Caco-2 (cell line): ENCODE data around the gene HOXB3. TPM values are rescaled to one million over a fixed set of nuclear protein-coding genes. Genes with fewer than 3 reads are reported as not detected.

Source experiments
- BruUV-seq: library from RNA; stranded (reverse); fragments of 400-500 nt; replicated peaks from 2 replicates; lab custom pipeline; 2021; lab: Mats Ljungman, UMichigan
- CTCF ChIA-PET: fragments of 300-600 bp; sonication (Branson Sonifier 250); formaldehyde crosslinking; loops from one replicate; lab custom pipeline; 2022; ENCODE audit warnings: antibody characterized with exemption; lab: Charles Lee
- POLR2A ChIA-PET: fragments of 300-600 bp; sonication (Branson Sonifier 250); formaldehyde crosslinking; loops from one replicate; lab custom pipeline; 2022; ENCODE audit warnings: antibody characterized with exemption; lab: Charles Lee
- DNase-seq, 2 experiments: peaks; one replicate each; pipeline versions ENCODE4 v3.0.0 to v3.0.0-alpha.2; 2020 to 2022
- H3K27me3 ChIP-seq: replicated peaks from 2 replicates; pipeline ENCODE4 v1.6.0; 2011; ENCODE audit warnings: low read length; ENCODE audit not compliant: control insufficient read depth, insufficient read depth
- H3K36me3 ChIP-seq: 2 replicates; pipeline ENCODE4 v1.5.1; 2011; ENCODE audit warnings: low read length; ENCODE audit not compliant: control insufficient read depth, insufficient read depth
- H3K4me1 ChIP-seq: fragments of 250-450 bp; sonication (Bioruptor Pico); 2 replicates; pipeline ENCODE4 v1.5.1; 2020; ENCODE audit warnings: mild to moderate bottlenecking
- H3K4me3 ChIP-seq: 2 replicates; pipeline ENCODE4 v1.5.1; 2011; ENCODE audit warnings: low read depth, mild to moderate bottlenecking, control low read depth, low read length
- H3K9me3 ChIP-seq: fragments of 250-450 bp; sonication (Bioruptor Pico); 2 replicates; pipeline ENCODE4 v1.5.1; 2020; ENCODE audit warnings: mild to moderate bottlenecking, moderate library complexity
- H3K27ac Mint-ChIP-seq: one replicate; pipeline ENCODE4 v1.8.0; 2022; ENCODE audit warnings: mixed read lengths; ENCODE audit not compliant: unreplicated experiment
- H3K27me3 Mint-ChIP-seq: one replicate; pipeline ENCODE4 v1.8.0; 2022; ENCODE audit warnings: mixed read lengths; ENCODE audit not compliant: insufficient read depth, unreplicated experiment
- H3K36me3 Mint-ChIP-seq: one replicate; pipeline ENCODE4 v1.8.0; 2022; ENCODE audit warnings: mild to moderate bottlenecking, mixed read lengths; ENCODE audit not compliant: insufficient read depth, unreplicated experiment
- H3K4me1 Mint-ChIP-seq: one replicate; pipeline ENCODE4 v1.8.0; 2022; ENCODE audit warnings: low read depth, mixed read lengths; ENCODE audit not compliant: unreplicated experiment
- H3K4me3 Mint-ChIP-seq: one replicate; pipeline ENCODE4 v1.8.0; 2022; ENCODE audit warnings: mild to moderate bottlenecking, moderate library complexity, mixed read lengths; ENCODE audit not compliant: unreplicated experiment
- H3K9me3 Mint-ChIP-seq: one replicate; pipeline ENCODE4 v1.8.0; 2022; ENCODE audit warnings: mixed read lengths; ENCODE audit not compliant: unreplicated experiment
- intact Hi-C: fragments of 100-400 bp; cut with micrococcal nuclease; formaldehyde crosslinking; loops from one replicate; pipeline ENCODE4 v1.10.0; 2022; ENCODE audit not compliant: unreplicated experiment
- total RNA-seq: library from RNA; stranded (reverse); gene quantifications from 2 replicates; pipeline ENCODE4 v1.2.3, GENCODE V29; 2022
- TF ChIP-seq, protein P1 (sequence below), 2 experiments: fragments of 200-600 bp in 1 of 2; IDR thresholded peaks; 1 replicate in 1 of 2; 2 replicates in 1 of 2; pipeline versions ENCODE4 v1.5.1 to v1.8.0; 2011 to 2022; ENCODE audit warnings: antibody characterized with exemption in 1 of 2, control low read depth in 1 of 2, inconsistent platforms in 1 of 2, low read depth in 1 of 2, low read length in 1 of 2, mild to moderate bottlenecking in 1 of 2, moderate library complexity in 1 of 2; ENCODE audit not compliant: insufficient read depth in 1 of 2, severe bottlenecking in 1 of 2, unreplicated experiment in 1 of 2

Gene HOXB3
- total RNA-seq, 1 experiment from 2014 or later = 7.2 TPM

GRCh38 chr17:48605409-48605919 lies 15.4 kb upstream of the HOXB3 start:
- Mint-ChIP-seq H3K36me3 (peaks cover 7% of the 10 kb centered on the region), H3K4me1 (peaks cover 23% of the 10 kb centered on the region), H3K9me3 (no peaks in the 10 kb centered on the region), H3K27ac (no peak overlapping the region), H3K27me3 (peaks cover 10% of the 10 kb centered on the region), H3K4me3 (no peak overlapping the region)
- Histone ChIP-seq H3K36me3 (no peaks in the 10 kb centered on the region), H3K4me1 (peaks cover 32% of the 10 kb centered on the region), H3K4me3 (no peak overlapping the region), H3K27me3 (no peaks in the 10 kb centered on the region; the same call in 1 of the 2 replicates), H3K9me3 (no peaks in the 10 kb centered on the region)
- no TSS peak for BruUV-seq
- ChIA-PET POLR2A (no interaction called here), CTCF (no interaction called here)
- DNase-seq = no peak
- TF ChIP-seq, protein P1, sequence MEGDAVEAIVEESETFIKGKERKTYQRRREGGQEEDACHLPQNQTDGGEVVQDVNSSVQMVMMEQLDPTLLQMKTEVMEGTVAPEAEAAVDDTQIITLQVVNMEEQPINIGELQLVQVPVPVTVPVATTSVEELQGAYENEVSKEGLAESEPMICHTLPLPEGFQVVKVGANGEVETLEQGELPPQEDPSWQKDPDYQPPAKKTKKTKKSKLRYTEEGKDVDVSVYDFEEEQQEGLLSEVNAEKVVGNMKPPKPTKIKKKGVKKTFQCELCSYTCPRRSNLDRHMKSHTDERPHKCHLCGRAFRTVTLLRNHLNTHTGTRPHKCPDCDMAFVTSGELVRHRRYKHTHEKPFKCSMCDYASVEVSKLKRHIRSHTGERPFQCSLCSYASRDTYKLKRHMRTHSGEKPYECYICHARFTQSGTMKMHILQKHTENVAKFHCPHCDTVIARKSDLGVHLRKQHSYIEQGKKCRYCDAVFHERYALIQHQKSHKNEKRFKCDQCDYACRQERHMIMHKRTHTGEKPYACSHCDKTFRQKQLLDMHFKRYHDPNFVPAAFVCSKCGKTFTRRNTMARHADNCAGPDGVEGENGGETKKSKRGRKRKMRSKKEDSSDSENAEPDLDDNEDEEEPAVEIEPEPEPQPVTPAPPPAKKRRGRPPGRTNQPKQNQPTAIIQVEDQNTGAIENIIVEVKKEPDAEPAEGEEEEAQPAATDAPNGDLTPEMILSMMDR (IDR thresholded peaks at IDR 0.05; ENCODE audit: insufficient read depth in 1 of 2, low read depth in 1 of 2, low read length in 1 of 2, severe bottlenecking in 1 of 2, unreplicated experiment in 1 of 2) = no peak
- intact Hi-C loops = no loop called here

- Histone ChIP-seq H3K4me1 (peaks cover 37% of the 10 kb centered on the region), H3K4me3 (no peak within 1 kb of the TSS), H3K9me3 (no peaks in the 10 kb centered on the region), H3K27me3 (no peaks in the 10 kb centered on the region; the same call in 1 of the 2 replicates), H3K36me3 (no peaks in the 10 kb centered on the region)
- Mint-ChIP-seq H3K9me3 (no peaks in the 10 kb centered on the region), H3K4me1 (peaks cover 29% of the 10 kb centered on the region), H3K36me3 (peaks cover 5% of the 10 kb centered on the region), H3K27ac (no peak within 1 kb of the TSS), H3K27me3 (peaks cover 10% of the 10 kb centered on the region), H3K4me3 (no peak within 1 kb of the TSS)
- BruUV-seq = no TSS peak
- CTCF ChIA-PET = interaction anchor here (0.6 kb wide), 1 partner anchor 12 kb away, joined by 4 read pairs; no protein-coding TSS in a partner anchor
- intact Hi-C loops = no loop called here
- TF ChIP-seq, protein P1 (IDR thresholded peaks at IDR 0.05; ENCODE audit: insufficient read depth in 1 of 2, low read depth in 1 of 2, low read length in 1 of 2, severe bottlenecking in 1 of 2, unreplicated experiment in 1 of 2) = no peak
- DNase-seq = no peak
- POLR2A ChIA-PET = no interaction called here
Measured at GRCh38 chr17:48604770-48605329, 14.8 kb upstream of the HOXB3 start, which contains the start of gene HOXB6. Gene HOXB6 (minus strand): TSS chr17:48604986. CDS start chr17:48598150, 6,836 bp downstream.

GRCh38 chr17:48603959-48604769 lies 14.1 kb upstream of the HOXB3 start:
- CTCF ChIA-PET = interaction anchor here (0.6 to 0.7 kb wide), 6 partner anchors 12 to 268 kb away, joined by 3 to 11 read pairs (median 4); no protein-coding TSS in a partner anchor
- no peak overlapping the region for H3K27ac Mint-ChIP-seq

More at GRCh38 chr17:48603959-48604769, 14.1 kb upstream of the HOXB3 start:
- no peaks in the 10 kb centered on the region for H3K36me3 ChIP-seq
- H3K4me3 ChIP-seq = no peak overlapping the region
- DNase-seq = no peak
- intact Hi-C loops = no loop called here
- Mint-ChIP-seq H3K27me3 (peaks cover 12% of the 10 kb centered on the region), H3K4me1 (peaks cover 35% of the 10 kb centered on the region), H3K36me3 (peaks cover 5% of the 10 kb centered on the region), H3K9me3 (no peaks in the 10 kb centered on the region), H3K4me3 (no peak overlapping the region)
- H3K9me3 ChIP-seq = no peaks in the 10 kb centered on the region
- POLR2A ChIA-PET = no interaction called here
- no TSS peak for BruUV-seq
- H3K27me3 ChIP-seq = no peaks in the 10 kb centered on the region; the same call in 1 of the 2 replicates
- H3K4me1 ChIP-seq = peaks cover 35% of the 10 kb centered on the region
- TF ChIP-seq, protein P1 (IDR thresholded peaks at IDR 0.05; ENCODE audit: insufficient read depth in 1 of 2, low read depth in 1 of 2, low read length in 1 of 2, severe bottlenecking in 1 of 2, unreplicated experiment in 1 of 2) = no peak
